ENCODE measurements around the gene BTLA. TPM values are rescaled to one million over a fixed set of nuclear protein-coding genes. Genes with fewer than 3 reads are reported as not detected.

Gene BTLA
- total and polyA plus RNA-seq, 3 experiments from 2014 or later: 14.1 to 17.6 (median 14.8) TPM

GRCh38 chr3:112460519-112461195 lies 38.6 kb downstream of the BTLA start:
- Histone ChIP-seq H3K9me3 (ENCODE audit: low read length) (no peaks in the 10 kb centered on the region), H3K4me1 (ENCODE audit: insufficient read depth, low read length) (peaks cover 54% of the 10 kb centered on the region), H3K27ac (ENCODE audit: low read depth, low read length) (no peak overlapping the region), H3K27me3 (ENCODE audit: insufficient read depth, low read length, poor library complexity, severe bottlenecking) (no peaks in the 10 kb centered on the region), H3K36me3 (ENCODE audit: insufficient read depth, low read length) (no peaks in the 10 kb centered on the region), H3K4me3 (ENCODE audit: low read length) (no peak overlapping the region)
- ChIA-PET CTCF (interaction anchor here (1.0 kb wide), 1 partner anchor 349 kb away, joined by 3 read pairs; no protein-coding TSS in a partner anchor), POLR2A (no interaction called here)
- no peak for DNase-seq
- Mint-ChIP-seq H3K27ac (peak overlapping the region in 7 of 8 donors; percentile 9 to 96 (median 77)), H3K36me3 (peaks cover 0 to 4% (median 3%) of the 10 kb centered on the region in 3 donors), H3K9me3 (no peaks in the 10 kb centered on the region), H3K4me3 (peak overlapping the region in 6 of 7 donors; percentile 37 to 65 (median 60)), H3K4me1 (peaks cover 69 to 80% (median 77%) of the 10 kb centered on the region in 3 donors), H3K27me3 (no peaks in the 10 kb centered on the region)

GRCh38 chr3:112459750-112460149 lies 39.5 kb downstream of the BTLA start:
- POLR2A ChIA-PET: no interaction called here
- Mint-ChIP-seq H3K27me3 (no peaks in the 10 kb centered on the region), H3K27ac (peak overlapping the region in 7 of 8 donors; percentile 12 to 96 (median 67)), H3K36me3 (peaks cover 0 to 4% (median 0%) of the 10 kb centered on the region in 3 donors), H3K9me3 (no peaks in the 10 kb centered on the region), H3K4me3 (peak overlapping the region in 6 of 7 donors; percentile 9 to 65 (median 50)), H3K4me1 (peaks cover 64 to 71% (median 68%) of the 10 kb centered on the region in 3 donors)
- H3K4me3 ChIP-seq (ENCODE audit: low read length): no peak overlapping the region
- no peaks in the 10 kb centered on the region for H3K36me3 ChIP-seq (ENCODE audit: insufficient read depth, low read length)
- CTCF ChIA-PET: no interaction called here
- DNase-seq: peak in 1 of 5 donors; percentile 18
- no peaks in the 10 kb centered on the region for H3K9me3 ChIP-seq (ENCODE audit: low read length)
- peaks cover 45% of the 10 kb centered on the region for H3K4me1 ChIP-seq (ENCODE audit: insufficient read depth, low read length)
- no peaks in the 10 kb centered on the region for H3K27me3 ChIP-seq (ENCODE audit: insufficient read depth, low read length, poor library complexity, severe bottlenecking)
- H3K27ac ChIP-seq (ENCODE audit: low read depth, low read length): no peak overlapping the region

DNA sequence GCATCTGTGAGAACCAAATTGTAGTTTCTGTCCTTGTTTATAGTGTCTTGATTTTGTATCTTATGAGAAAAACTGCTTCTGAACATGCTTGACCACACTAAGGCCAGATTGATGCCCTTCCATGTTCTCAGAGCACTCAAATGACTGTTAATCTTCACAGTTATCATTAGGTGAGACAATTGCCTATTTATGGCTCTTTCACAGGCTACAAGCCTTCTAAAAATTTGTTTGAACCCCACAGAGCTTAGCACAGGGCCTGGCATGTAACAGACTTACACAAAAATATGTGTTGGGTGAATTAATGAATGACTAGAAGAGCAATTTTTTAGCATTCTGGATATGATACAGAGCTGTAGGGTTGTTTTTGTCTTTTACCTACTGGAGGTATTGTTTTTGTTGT lies 43.1 kb downstream of the BTLA start:
- peaks cover 34 to 38% (median 35%) of the 10 kb centered on the region in 3 donors for H3K4me1 Mint-ChIP-seq
- POLR2A ChIA-PET: no interaction called here
- H3K27me3 Mint-ChIP-seq: no peaks in the 10 kb centered on the region
- no peak overlapping the region for H3K27ac Mint-ChIP-seq
- CTCF ChIA-PET: no interaction called here
- no peaks in the 10 kb centered on the region for H3K36me3 ChIP-seq (ENCODE audit: insufficient read depth, low read length)
- DNase-seq: no peak
- no peaks in the 10 kb centered on the region for H3K9me3 ChIP-seq (ENCODE audit: low read length)
- no peak overlapping the region for H3K4me3 Mint-ChIP-seq
- H3K4me1 ChIP-seq (ENCODE audit: insufficient read depth, low read length): peaks cover 22% of the 10 kb centered on the region
- H3K9me3 Mint-ChIP-seq: no peaks in the 10 kb centered on the region
- H3K36me3 Mint-ChIP-seq: peaks cover 0 to 9% (median 1%) of the 10 kb centered on the region in 3 donors
- no peak overlapping the region for H3K4me3 ChIP-seq (ENCODE audit: low read length)
- no peaks in the 10 kb centered on the region for H3K27me3 ChIP-seq (ENCODE audit: insufficient read depth, low read length, poor library complexity, severe bottlenecking)
- no peak overlapping the region for H3K27ac ChIP-seq (ENCODE audit: low read depth, low read length)

- Mint-ChIP-seq H3K9me3 (no peaks in the 10 kb centered on the region), H3K4me1 (peaks cover 0 to 10% (median 10%) of the 10 kb centered on the region in 3 donors), H3K4me3 (no peak overlapping the region), H3K27ac (no peak overlapping the region), H3K27me3 (no peaks in the 10 kb centered on the region), H3K36me3 (peaks cover 0 to 12% (median 3%) of the 10 kb centered on the region in 3 donors)
- Histone ChIP-seq H3K4me3 (ENCODE audit: low read length) (no peak overlapping the region), H3K36me3 (ENCODE audit: insufficient read depth, low read length) (no peaks in the 10 kb centered on the region), H3K27ac (ENCODE audit: low read depth, low read length) (no peak overlapping the region), H3K27me3 (ENCODE audit: insufficient read depth, low read length, poor library complexity, severe bottlenecking) (no peaks in the 10 kb centered on the region), H3K4me1 (ENCODE audit: insufficient read depth, low read length) (no peaks in the 10 kb centered on the region), H3K9me3 (ENCODE audit: low read length) (no peaks in the 10 kb centered on the region)
- POLR2A ChIA-PET: no interaction called here
- DNase-seq: no peak
- CTCF ChIA-PET: no interaction called here
Measured at GRCh38 chr3:112448939-112449338, 50.3 kb downstream of the BTLA start.

DNA sequence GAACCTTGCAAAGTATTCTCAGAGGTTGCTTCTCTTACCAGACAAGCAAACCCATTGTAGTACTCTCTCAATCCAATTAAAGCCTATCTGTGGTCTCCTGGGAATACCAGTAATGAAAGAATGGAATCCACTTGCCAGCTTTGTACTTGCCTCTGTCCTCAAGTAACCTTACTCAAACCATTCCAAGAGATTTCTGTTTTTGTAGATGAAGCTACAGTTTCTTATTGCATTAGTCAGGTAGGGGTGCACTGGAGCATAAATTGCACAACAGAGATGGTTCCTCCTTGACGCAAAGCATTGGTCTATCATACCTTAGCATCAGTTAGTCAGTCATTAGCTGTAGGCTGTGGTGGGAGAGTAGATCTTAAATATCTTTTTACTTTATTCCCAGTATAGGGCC lies 52.9 kb downstream of the BTLA start:
- Mint-ChIP-seq H3K36me3 (peaks cover 0 to 8% (median 3%) of the 10 kb centered on the region in 3 donors), H3K9me3 (no peaks in the 10 kb centered on the region), H3K27ac (peak overlapping the region in 1 of 8 donors; percentile 10), H3K27me3 (no peaks in the 10 kb centered on the region), H3K4me3 (no peak overlapping the region), H3K4me1 (peaks cover 0 to 10% (median 10%) of the 10 kb centered on the region in 3 donors)
- no peaks in the 10 kb centered on the region for H3K9me3 ChIP-seq (ENCODE audit: low read length)
- no peak for DNase-seq
- POLR2A ChIA-PET: no interaction called here
- no peaks in the 10 kb centered on the region for H3K36me3 ChIP-seq (ENCODE audit: insufficient read depth, low read length)
- no peaks in the 10 kb centered on the region for H3K4me1 ChIP-seq (ENCODE audit: insufficient read depth, low read length)
- no peaks in the 10 kb centered on the region for H3K27me3 ChIP-seq (ENCODE audit: insufficient read depth, low read length, poor library complexity, severe bottlenecking)
- CTCF ChIA-PET: no interaction called here
- H3K27ac ChIP-seq (ENCODE audit: low read depth, low read length): no peak overlapping the region
- H3K4me3 ChIP-seq (ENCODE audit: low read length): no peak overlapping the region

DNA sequence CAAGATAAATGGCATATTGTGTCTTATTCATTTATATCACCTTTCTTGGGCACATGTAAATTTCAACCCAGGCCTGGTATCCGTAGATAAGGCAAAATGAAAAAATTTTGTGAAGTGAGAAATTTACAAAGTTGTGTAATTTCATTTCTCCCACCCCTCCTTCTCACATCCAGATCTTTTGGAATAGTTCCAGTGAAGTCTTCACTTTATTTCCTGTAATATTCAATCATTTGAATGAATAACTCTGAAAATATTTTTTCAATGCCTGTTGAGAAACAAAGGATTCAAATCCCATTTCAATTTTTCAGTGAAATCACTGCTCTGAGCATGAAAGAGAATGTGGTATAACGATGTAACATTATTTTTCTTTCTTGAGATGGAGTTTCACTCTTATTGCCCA lies 53.4 kb downstream of the BTLA start:
- POLR2A ChIA-PET: no interaction called here
- peaks cover 0 to 10% (median 10%) of the 10 kb centered on the region in 3 donors for H3K4me1 Mint-ChIP-seq
- H3K36me3 Mint-ChIP-seq: peaks cover 0 to 8% (median 3%) of the 10 kb centered on the region in 3 donors
- no peak overlapping the region for H3K27ac ChIP-seq (ENCODE audit: low read depth, low read length)
- H3K4me1 ChIP-seq (ENCODE audit: insufficient read depth, low read length): no peaks in the 10 kb centered on the region
- H3K9me3 Mint-ChIP-seq: no peaks in the 10 kb centered on the region
- CTCF ChIA-PET: no interaction called here
- no peak overlapping the region for H3K27ac Mint-ChIP-seq
- no peak overlapping the region for H3K4me3 ChIP-seq (ENCODE audit: low read length)
- no peak for DNase-seq
- H3K9me3 ChIP-seq (ENCODE audit: low read length): no peaks in the 10 kb centered on the region
- H3K27me3 ChIP-seq (ENCODE audit: insufficient read depth, low read length, poor library complexity, severe bottlenecking): no peaks in the 10 kb centered on the region
- H3K27me3 Mint-ChIP-seq: no peaks in the 10 kb centered on the region
- no peaks in the 10 kb centered on the region for H3K36me3 ChIP-seq (ENCODE audit: insufficient read depth, low read length)
- no peak overlapping the region for H3K4me3 Mint-ChIP-seq

DNA sequence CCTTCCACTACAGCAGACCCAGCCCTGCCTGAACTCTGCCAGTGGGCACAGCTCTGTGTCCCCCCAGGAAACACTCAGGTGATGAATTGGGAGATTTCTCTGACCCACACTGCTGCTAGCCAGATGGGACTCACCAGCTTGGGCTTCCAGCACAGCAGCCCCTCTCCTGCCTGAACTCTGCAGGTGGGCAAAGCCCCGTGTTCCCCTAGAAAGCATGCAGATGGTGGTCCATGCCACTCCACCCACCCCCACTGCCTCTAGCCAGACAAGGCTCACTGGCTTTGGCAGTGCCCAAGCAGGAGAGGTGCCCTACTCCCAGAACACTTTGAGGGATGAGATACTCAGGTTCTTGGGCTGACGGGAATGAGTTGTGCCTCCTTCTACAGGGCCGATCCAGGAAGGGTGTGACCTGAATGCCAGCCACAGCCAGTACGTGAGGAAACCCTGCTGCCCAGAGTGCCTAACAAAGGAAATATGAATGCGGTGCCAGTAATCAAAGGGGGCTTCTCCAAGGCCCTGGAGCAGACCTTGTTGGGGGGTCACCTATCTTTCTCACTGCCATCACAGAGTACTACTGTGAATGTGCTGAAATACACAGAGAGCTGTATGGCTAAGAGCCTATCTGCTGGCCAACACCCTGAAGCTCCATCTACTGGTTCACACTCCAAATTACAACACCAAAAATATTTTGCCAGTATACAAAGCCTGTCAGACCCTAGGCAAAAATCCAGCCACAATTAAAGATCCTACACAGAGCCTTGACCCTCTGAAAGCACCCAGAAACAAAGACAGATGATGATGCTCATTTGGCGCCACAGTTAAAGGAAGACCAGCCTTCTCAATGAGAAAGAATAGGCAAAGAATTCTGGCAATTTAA lies 61.9 kb downstream of the BTLA start:
- peaks cover 0 to 7% (median 2%) of the 10 kb centered on the region in 5 donors for H3K9me3 Mint-ChIP-seq
- no peak overlapping the region for H3K4me3 ChIP-seq (ENCODE audit: low read length)
- H3K4me1 Mint-ChIP-seq: peaks cover 15 to 22% (median 20%) of the 10 kb centered on the region in 3 donors
- no peaks in the 10 kb centered on the region for H3K9me3 ChIP-seq (ENCODE audit: low read length)
- H3K27me3 Mint-ChIP-seq: no peaks in the 10 kb centered on the region
- H3K36me3 Mint-ChIP-seq: peaks cover 0 to 37% (median 1%) of the 10 kb centered on the region in 3 donors
- H3K27me3 ChIP-seq (ENCODE audit: insufficient read depth, low read length, poor library complexity, severe bottlenecking): no peaks in the 10 kb centered on the region
- H3K4me3 Mint-ChIP-seq: peak overlapping the region in 6 of 7 donors; percentile 50 to 82 (median 61)
- peak in 2 of 5 donors; percentile 1 to 13 for DNase-seq
- peaks cover 9% of the 10 kb centered on the region for H3K4me1 ChIP-seq (ENCODE audit: insufficient read depth, low read length)
- H3K27ac Mint-ChIP-seq: peak overlapping the region in 4 of 8 donors; percentile 41 to 85 (median 73)
- H3K36me3 ChIP-seq (ENCODE audit: insufficient read depth, low read length): no peaks in the 10 kb centered on the region
- ChIA-PET CTCF (interaction anchor here (0.8 to 1.7 kb wide), 3 partner anchors 9 to 299 kb away, joined by 4 to 6 read pairs (median 4); no protein-coding TSS in a partner anchor), POLR2A (no interaction called here)
- no peak overlapping the region for H3K27ac ChIP-seq (ENCODE audit: low read depth, low read length)

GRCh38 chr3:112429960-112430359 lies 69.3 kb downstream of the BTLA start:
- H3K9me3 ChIP-seq (ENCODE audit: low read length): no peaks in the 10 kb centered on the region
- POLR2A ChIA-PET: no interaction called here
- CTCF ChIA-PET: no interaction called here

More at GRCh38 chr3:112429960-112430359, 69.3 kb downstream of the BTLA start:
- H3K36me3 ChIP-seq (ENCODE audit: insufficient read depth, low read length): no peaks in the 10 kb centered on the region
- Mint-ChIP-seq H3K9me3 (peaks cover 0 to 3% (median 0%) of the 10 kb centered on the region in 5 donors), H3K27me3 (no peaks in the 10 kb centered on the region), H3K4me1 (peaks cover 0 to 2% (median under 1%) of the 10 kb centered on the region in 3 donors), H3K4me3 (no peak overlapping the region), H3K36me3 (peaks cover 0 to 14% (median 0%) of the 10 kb centered on the region in 3 donors), H3K27ac (no peak overlapping the region)
- no peak overlapping the region for H3K27ac ChIP-seq (ENCODE audit: low read depth, low read length)
- H3K4me3 ChIP-seq (ENCODE audit: low read length): no peak overlapping the region
- H3K4me1 ChIP-seq (ENCODE audit: insufficient read depth, low read length): no peaks in the 10 kb centered on the region
- no peaks in the 10 kb centered on the region for H3K27me3 ChIP-seq (ENCODE audit: insufficient read depth, low read length, poor library complexity, severe bottlenecking)
- no peak for DNase-seq
